ENCODE data around the gene MTERF4.

MTERF4 gene

DNA sequence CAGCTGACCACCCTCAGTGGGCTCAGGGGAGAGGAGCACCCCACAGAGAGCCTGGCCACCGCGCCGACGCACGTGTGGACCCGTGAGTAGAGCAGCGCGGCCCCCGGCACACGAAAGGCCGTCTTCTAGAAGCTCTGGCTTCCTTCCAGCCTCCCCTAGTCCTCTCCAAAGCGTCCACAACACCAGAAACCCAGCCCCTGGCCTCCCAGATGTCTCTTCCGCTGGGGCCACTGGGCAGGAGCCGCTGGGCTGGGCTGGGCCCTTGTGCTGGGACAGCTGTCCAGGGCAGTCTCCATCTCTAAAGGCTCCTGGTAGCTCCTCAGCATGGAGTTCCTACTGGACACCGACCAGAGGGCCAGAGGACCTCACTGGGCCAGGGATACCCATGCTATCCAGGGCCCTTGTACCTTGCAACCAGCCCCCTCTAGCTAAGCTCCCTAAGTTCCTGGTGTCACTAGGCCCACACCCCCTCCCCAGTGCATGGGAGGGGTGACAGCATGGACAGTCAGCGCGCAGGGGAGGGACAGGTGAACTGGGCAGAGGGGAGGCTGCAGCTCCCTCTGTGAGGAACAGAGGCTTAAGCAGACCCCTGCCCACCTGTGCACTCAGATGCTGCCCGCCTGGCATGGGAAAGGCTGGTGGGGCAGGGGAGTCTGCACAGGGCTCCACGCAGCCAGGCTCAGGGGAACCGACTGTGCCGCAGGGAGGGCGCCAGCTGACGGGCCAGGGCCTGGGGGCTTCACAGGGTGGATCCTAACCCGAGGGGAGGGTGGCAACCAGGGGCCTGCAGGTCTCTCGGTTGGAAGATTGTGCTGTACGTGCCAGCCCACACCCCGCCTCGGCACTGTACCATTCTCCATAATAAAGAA, 32.9 kb downstream of the MTERF4 start:
- no peak for DNase-seq

- no peak for DNase-seq
These were observed 33.7 kb downstream of the MTERF4 start for GRCh38 chr2:241068136-241068941.

DNA sequence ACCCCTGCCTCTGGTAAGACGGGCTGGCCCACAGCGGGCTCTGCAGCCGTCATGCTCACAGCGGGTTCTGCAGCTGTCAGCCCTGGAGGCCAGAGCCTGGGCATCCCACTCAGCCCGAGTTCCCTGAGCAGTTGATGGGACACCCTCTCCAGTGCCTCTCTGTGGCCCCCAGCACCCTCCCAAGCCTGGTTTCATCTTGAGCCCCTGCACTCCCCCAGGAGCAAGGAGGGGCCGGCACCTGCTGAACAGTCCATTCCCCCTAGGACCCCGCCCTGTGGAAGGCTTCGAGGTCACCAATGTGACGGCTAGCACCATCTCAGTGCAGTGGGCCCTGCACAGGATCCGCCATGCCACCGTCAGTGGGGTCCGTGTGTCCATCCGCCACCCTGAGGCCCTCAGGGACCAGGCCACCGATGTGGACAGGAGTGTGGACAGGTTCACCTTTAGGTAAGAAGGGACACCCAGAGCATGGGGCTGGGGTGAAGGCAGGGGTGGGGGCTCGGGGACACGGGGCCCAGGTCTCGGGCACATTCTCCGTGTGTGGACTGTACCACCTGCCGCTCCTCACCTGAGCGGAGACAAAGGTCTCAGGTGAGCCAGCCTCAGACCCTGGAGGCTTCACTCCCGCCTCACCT, 34.5 kb downstream of the MTERF4 start:
- no peak for DNase-seq

DNA sequence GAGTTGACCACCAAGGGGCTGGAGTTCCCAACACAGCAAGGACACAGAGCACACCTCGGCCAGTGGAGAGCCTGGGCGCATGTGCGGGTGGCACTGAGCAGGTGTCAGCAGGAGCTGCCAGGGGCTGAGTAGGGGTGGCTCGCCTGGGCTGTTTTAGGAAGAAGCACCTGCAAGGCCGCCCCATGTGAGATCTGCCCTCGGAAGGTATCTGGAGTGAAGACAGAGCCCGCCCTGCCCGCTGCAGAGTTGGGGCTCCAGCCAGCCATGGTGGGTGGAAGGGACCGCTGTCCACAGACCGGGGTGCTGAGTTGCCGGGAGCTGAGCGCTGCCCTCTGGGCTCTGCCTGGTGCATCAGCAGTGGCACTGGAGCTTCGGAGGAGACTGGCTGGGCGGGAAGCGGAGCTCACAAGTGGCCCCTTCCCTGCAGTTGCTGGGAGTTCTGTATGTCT, 35.2 kb downstream of the MTERF4 start:
- DNase-seq: no peak

DNA sequence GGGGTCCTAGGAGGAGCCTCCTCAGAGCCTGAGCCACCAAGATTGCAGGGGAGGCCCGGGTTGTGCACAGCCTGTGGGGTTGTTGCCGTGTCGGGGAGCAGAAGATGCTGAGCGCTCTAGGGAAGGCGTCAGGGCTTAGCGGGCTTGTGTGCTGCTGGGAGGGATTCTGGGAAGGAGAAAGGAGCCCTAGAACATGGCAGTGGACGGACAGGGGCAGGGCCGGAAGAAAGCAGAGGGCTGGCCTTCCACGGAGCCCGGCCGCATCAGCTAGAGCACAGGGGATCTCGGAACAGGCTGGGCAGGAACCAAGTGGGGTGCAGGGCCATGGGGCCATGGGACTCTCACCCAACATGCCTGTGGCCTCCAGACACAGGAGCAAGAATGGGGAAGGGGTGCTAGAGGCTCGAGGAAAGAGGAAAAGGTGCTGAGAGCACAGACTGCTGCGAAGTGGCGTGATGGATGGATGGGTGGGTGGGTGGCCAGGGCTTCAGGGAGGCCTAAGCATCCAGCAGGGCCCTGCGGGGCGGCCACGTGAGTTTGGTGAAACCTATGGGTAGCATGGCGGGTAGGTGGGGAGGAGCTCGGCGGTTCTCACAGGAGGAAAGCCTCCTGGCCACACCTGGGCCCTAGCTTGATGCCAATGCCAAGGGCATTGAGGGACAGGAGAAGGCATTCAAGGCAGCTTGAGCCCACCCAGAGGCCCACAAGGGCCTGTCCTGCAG, 35.8 kb downstream of the MTERF4 start:
- no peak for DNase-seq

DNA sequence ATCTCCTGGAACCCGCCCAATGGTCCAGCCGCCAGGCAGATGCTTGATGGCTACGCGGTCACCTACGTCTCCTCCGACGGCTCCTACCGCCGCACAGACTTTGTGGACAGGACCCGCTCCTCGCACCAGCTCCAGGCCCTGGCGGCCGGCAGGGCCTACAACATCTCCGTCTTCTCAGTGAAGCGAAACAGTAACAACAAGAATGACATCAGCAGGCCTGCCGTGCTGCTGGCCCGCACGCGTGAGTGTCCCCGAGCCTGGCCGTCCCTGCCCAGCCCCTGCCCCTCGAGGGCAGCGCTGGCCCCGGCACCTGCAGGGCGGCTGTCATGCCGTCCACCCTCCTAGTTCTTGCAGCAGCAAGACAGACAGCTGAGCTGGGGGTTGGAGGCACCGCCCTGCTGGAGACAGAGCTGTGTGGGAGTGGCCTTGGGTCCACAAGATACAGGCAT, 36.7 kb downstream of the MTERF4 start:
- DNase-seq: no peak

GRCh38 chr2:241064802-241065354, 37.2 kb downstream of the MTERF4 start:
- no peak for DNase-seq

GRCh38 chr2:241064008-241064801, 37.9 kb downstream of the MTERF4 start:
- DNase-seq: peak; percentile 50

GRCh38 chr2:241063587-241063986, 38.5 kb downstream of the MTERF4 start:
- DNase-seq: no peak

DNA sequence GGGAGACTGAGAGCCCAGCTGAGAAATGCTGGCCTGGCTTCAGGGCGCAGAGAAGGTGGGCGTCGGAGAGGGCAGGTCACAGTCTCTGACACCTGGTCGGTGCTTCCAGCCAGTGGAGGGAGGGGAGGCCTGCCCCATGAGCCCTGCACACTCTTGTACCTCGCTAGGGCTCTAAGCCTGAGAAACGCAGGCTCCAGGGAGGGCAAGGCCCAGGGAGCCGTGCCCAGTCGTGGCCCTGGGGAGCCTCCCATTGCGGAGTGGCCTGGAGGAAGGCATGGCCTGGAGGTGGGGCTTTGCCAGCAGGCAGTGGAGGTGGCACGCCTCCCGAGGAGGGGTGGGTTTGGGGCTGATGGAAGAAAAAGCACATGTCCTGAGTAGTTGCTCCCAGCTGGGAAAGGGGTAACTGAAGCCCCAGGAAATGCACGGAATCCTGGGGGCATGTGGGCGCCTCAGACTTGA, 39.0 kb downstream of the MTERF4 start:
- no peak for DNase-seq

DNA sequence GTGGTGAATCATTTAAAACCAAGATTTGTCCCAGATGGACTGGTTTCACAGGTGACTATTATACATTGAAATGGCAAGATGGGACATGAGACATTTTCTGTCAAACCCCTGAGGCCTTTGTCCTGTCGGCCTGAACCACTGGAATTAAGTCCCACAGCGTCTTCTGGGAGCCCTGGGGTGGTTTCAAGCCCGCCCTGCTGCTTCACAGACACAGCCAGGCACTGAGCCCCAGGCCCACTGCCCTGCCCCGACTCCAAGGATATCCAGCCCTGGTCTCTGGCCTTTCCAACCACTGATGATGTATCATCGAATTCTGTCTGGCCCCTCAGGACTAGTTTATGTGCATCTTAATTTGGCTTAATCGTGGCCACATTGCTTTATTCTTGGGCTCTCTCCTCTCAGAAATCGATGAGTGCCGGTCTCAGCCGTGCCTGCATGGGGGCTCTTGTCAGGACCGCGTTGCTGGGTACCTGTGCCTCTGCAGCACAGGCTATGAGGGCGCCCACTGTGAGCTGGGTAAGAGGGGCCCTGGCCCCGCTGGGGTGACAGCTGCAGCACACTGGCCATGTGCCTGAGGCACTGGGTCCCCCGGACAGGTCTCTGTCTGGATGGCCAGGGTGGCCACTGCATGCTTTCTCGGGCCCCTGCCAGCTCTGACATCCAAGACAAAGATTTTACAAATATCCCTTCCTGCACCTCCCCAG, 39.5 kb downstream of the MTERF4 start:
- DNase-seq: no peak

DNA sequence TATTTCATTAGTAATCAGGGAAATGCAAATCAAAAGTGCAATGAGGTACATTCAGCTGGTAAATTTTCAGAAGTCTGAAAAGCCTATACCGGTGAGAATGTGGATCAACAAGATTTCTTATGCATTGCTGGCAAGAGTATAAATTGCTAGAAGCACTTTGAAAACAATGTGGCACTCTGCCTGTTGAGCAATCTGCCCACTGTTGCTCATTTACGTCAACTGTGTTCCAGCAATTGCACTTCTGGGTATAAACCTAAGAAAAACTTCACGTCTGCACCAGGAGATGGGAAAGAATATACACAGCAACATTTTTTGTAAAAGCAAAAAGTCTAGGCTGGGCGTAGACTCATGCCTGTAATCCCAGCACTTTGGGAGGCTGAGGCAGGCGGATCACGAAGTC, 40.8 kb downstream of the MTERF4 start:
- no peak for DNase-seq

DNA sequence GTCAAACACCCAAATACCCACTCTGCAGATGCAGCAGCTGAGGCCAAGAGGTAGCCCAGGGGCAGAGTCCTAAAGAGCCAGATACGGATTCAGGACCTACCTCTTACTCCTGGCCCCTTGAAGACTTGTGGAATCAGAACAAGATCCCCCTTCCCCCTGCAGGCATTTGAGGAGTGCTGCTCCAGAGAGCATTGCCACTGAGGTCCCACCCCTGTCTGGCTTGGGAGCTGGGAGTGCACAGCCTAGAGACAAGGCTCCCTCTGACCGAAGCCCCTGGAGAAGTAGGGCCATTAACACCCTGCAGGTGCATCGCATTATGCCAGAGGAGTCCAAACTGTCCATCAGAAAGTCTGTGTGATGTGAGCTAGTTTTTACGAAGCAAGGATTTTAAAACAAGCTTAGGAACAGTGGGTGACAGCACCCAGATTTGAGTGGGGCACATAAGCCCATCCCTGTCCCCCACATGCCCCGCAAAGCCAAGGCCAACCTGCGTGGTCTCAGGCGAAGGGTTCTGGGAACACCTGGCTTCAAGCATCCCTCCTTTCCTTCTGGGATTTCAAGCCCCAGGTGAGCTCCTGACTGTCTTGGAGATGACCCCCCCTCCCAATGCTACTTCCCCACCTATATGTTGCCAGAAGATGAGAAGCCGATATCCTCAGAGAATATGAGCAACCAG, 48.4 kb downstream of the MTERF4 start:
- no peak for DNase-seq

DNA sequence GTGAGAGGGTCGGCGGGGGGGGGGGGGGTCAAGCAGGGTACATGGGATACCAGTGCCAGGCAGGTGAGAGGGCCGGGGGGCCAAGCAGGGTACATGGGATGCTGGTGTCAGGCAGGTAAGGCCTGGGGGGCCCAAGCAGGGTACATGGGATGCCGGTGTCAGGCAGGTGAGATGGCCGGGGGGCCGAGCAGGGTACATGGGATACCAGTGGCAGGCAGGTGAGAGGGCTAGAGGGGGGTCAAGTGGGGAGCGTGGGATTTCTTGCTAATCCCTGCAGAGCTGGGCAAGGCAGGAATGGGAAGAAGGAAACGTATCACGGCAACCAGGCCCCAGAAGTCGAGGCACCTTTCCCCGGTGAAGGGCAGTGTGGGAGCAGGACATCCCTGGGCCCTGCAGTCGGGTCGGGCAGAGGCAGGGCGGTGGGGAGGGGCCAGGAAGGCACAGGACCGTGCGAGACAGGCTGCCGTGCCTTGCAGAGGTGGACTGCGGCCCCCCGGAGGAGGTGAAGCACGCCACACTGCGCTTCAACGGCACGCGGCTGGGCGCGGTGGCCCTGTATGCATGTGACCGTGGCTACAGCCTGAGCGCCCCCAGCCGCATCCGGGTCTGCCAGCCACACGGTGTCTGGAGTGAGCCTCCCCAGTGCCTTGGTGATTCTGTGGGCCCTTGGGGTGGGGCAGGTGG, 49.3 kb downstream of the MTERF4 start:
- no peak for DNase-seq

DNA sequence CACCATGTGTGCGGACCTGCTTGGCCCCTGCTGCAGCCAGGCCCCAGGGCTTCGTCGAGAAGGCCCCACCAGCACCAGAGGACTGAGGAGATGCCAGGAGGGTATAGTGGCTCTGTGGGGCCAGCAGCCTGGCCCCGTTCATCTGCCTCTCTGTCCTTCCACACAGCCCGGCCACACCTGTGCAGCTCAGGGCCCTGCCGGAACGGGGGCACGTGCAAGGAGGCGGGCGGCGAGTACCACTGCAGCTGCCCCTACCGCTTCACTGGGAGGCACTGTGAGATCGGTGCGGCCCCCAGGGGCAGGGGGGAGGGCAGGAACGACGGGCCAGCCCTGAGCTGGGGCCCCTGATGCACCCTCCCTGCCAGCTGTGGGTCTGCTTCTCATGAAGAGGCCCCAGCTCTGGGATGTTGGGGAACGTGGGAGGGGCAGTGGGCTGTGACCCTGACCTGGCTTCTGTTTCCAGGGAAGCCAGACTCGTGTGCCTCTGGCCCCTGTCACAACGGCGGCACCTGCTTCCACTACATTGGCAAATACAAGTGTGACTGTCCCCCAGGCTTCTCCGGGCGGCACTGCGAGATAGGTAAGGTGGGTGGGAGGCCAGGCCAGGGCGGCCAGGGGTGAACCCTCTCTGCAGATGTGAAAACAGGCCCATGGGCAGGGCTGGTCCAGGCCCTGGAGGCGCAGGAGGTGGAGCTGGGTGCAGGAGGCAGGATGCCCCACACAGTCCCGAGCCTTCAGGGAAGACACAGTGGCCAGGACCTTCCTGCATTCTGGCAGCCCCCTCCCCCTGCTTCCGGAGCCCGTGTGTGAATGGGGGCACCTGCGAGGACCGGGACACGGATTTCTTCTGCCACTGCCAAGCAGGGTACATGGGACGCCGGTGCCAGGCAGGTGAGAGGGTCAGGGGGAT, 50.3 kb downstream of the MTERF4 start:
- no peak for DNase-seq

DNA sequence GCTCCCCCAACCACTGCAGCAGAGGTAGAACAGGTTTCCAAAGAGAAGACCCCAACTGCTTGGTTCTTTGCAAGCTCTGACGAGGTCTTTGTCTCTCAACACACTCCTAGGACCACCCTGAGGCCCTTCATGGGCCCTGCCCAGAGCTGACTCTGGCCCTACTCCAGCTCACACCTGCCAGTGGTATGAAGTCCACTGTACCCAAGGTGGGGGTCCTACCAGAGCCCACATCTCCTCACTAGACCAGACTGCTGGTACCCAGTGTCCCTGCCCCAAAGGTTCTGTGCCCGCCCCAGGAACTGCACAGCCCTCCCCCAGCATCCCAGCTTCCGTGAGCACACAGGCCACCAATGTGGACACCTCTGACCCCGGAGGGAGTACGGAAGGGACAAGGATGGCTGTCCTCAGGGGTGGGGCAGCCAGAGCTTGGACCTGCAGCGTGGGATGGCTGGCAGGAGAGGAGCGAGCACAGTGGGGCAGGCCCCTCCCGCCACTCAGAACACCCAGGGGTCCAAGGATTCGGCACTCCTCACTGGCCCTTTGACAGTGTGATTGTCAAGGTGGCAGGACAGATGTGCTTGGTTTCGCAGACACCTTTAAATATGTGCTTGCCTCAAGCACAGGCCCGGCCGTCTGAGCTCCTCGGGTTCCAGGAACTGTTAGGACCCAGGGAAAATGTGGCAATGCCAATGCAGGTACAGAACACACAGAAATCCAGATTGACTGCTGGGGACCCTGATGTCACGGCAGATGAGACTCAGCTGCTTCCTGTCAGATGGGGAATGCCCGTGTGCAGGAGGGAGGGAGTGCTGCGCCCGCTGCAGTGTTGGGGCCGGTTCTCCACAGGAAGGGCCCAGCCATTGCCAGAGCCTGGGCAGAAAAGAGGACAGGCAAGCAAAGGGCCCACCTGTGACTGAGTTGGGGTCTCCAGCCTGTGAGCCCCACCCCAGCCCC, 51.2 kb downstream of the MTERF4 start:
- peak; percentile 14 for DNase-seq

Measured in activated CD8-positive, alpha-beta memory T cell treated with anti-CD3 and anti-CD28 coated beads, Interleukin-2, amount 50 U/mL, for 4 hours (primary cell).